Purkinje cell (primary cell): ENCODE data around the gene CCR5. TPM values are rescaled to one million over a fixed set of nuclear protein-coding genes. Genes with fewer than 3 reads are reported as not detected.

ENCODE experiments used
- polyA plus RNA-seq: library from polyadenylated mRNA; unstranded; fragments of >200 nt; fragmentation: Nextera tagmentation; gene quantifications from 2 replicates; pipeline ENCODE4 v1.2.1, GENCODE V29; 2014

CCR5 gene
- polyA plus RNA-seq, result not detected in 2 replicates

GRCh38 chr3:46370839-46371518 is at the start of gene CCR5:
Gene CCR5 (plus strand): TSS chr3:46370946. CDS start chr3:46372903, 1,957 bp downstream.

GRCh38 chr3:46353647-46354410 is 16.9 kb upstream of the CCR5 start, which contains the start of gene CCR2:
Gene CCR2 (plus strand): TSS chr3:46354111. CDS start chr3:46357528, 3,417 bp downstream.

GRCh38 chr3:46406788-46407611 is 36.3 kb downstream of the CCR5 start, which contains the start of the genes CCR5AS and CCRL2:
Gene CCR5AS (minus strand): TSS chr3:46407066.
Gene CCRL2 (plus strand): TSS chr3:46407259. CDS start chr3:46408080, 821 bp downstream.

Other genes starting within 250 kb of the CCR5 start
- not detected in 2 replicates for gene CCR1, start 162.6 kb upstream of the CCR5 start, polyA plus RNA-seq
- gene CCR3, start 128.5 kb upstream of the CCR5 start, polyA plus RNA-seq, result not detected in 2 replicates
- not detected in 2 replicates for gene CCR2, start 16.8 kb upstream of the CCR5 start, polyA plus RNA-seq
- 0.15 TPM in 1 of 2 replicates, not detected in the other for gene CCRL2, start 36.3 kb downstream of the CCR5 start, polyA plus RNA-seq
- gene LTF, start 94.0 kb downstream of the CCR5 start, polyA plus RNA-seq, result not detected in 2 replicates
- not detected in 2 replicates for gene RTP3, start 127.0 kb downstream of the CCR5 start, polyA plus RNA-seq
- gene LRRC2, start 195.4 kb downstream of the CCR5 start, polyA plus RNA-seq, result 0.04 and 1.6 TPM in 2 replicates
- gene FAM240A, start 241.6 kb downstream of the CCR5 start, polyA plus RNA-seq, result not detected in 2 replicates